Vagina (tissue), 2 donors: Measurements from ENCODE around the gene CENPM. TPM values are rescaled to one million over a fixed set of nuclear protein-coding genes. Genes with fewer than 3 reads are reported as not detected.

ENCODE experiments used
- DNase-seq, 2 donors: peaks; one replicate each; pipeline ENCODE4 v3.0.0-alpha.2; 2017; ENCODE audit errors: extremely low spot score in 2 of 2
- H3K27ac ChIP-seq: fragments of 200-600 bp; sonication (generic); one replicate; pipeline ENCODE4 v1.5.1; 2019
- H3K27me3 ChIP-seq: fragments of 200-600 bp; sonication (generic); one replicate; pipeline ENCODE4 v1.5.1; 2019
- H3K36me3 ChIP-seq, 2 donors: fragments of 200-600 bp; sonication (generic); one replicate each; pipeline ENCODE4 v1.5.1; 2017 to 2019
- H3K4me1 ChIP-seq: fragments of 200-600 bp; sonication (generic); one replicate; pipeline ENCODE4 v1.5.1; 2019
- H3K4me3 ChIP-seq, 2 donors: fragments of 200-600 bp; sonication (generic); 1 replicate in 1 of 2; 2 replicates in 1 of 2; pipeline ENCODE4 v1.5.1; 2016 to 2019
- H3K9me3 ChIP-seq: fragments of 200-600 bp; sonication (generic); one replicate; pipeline ENCODE4 v1.5.1; 2019
- CTCF ChIP-seq, 3 experiments: fragments of 450-650 bp in 2 of 3; fragments of 200-600 bp in 1 of 3; sonication (generic) in 1 of 3; IDR thresholded peaks; one replicate each; pipeline ENCODE4 v1.5.1; 2017 to 2019; ENCODE audit warnings: antibody characterized with exemption in 3 of 3, mild to moderate bottlenecking in 2 of 3, moderate library complexity in 2 of 3
- POLR2A ChIP-seq, 2 donors: fragments of 450-650 bp; IDR thresholded peaks; one replicate each; pipeline ENCODE4 v1.6.1; 2017; ENCODE audit warnings: antibody characterized with exemption in 2 of 2, mild to moderate bottlenecking in 2 of 2, moderate library complexity in 2 of 2
- POLR2AphosphoS5 ChIP-seq, 2 donors: sonication (generic); formaldehyde crosslinking; IDR thresholded peaks; one replicate each; pipeline ENCODE4 v1.9.0; 2017; ENCODE audit warnings: antibody characterized with exemption in 2 of 2, mild to moderate bottlenecking in 2 of 2, low read depth in 1 of 2; ENCODE audit not compliant: insufficient read depth in 1 of 2
- intact Hi-C: fragments of 100-400 bp; cut with DNase I; formaldehyde crosslinking; loops from one replicate; pipeline ENCODE4 v1.15.1; 2023
- total RNA-seq: library from RNA; depleted of rRNA; stranded (reverse); fragments of >200 nt; gene quantifications from one replicate; pipeline ENCODE4 v1.2.3, GENCODE V29; 2016

CENPM gene
- total RNA-seq, 1 donor from 2014 or later: not detected

- Histone ChIP-seq H3K27me3 (peaks cover 25% of the 10 kb centered on the region), H3K4me3 (no peak overlapping the region), H3K36me3 (no peaks in the 10 kb centered on the region), H3K4me1 (peaks cover 24% of the 10 kb centered on the region), H3K9me3 (no peaks in the 10 kb centered on the region), H3K27ac (no peak overlapping the region)
- TF ChIP-seq POLR2A (IDR thresholded peaks at IDR 0.05) (no peak), CTCF (IDR thresholded peaks at IDR 0.05) (no peak), POLR2AphosphoS5 (IDR thresholded peaks at IDR 0.05; ENCODE audit: insufficient read depth in 1 of 2, low read depth in 1 of 2) (no peak)
- no peak for DNase-seq
- intact Hi-C loops: no loop called here
These were observed 30.1 kb downstream of the CENPM start for GRCh38 chr22:41916745-41917358.

- TF ChIP-seq POLR2AphosphoS5 (IDR thresholded peaks at IDR 0.05; ENCODE audit: insufficient read depth in 1 of 2, low read depth in 1 of 2): no peak
- TF ChIP-seq CTCF (IDR thresholded peaks at IDR 0.05): no peak
- no peak for TF ChIP-seq POLR2A (IDR thresholded peaks at IDR 0.05)
- intact Hi-C loops: no loop called here
- Histone ChIP-seq H3K27ac (no peak overlapping the region), H3K27me3 (peaks cover 28% of the 10 kb centered on the region), H3K36me3 (no peaks in the 10 kb centered on the region), H3K4me3 (no peak overlapping the region), H3K9me3 (no peaks in the 10 kb centered on the region), H3K4me1 (peaks cover 30% of the 10 kb centered on the region)
- no peak for DNase-seq
These were observed 31.0 kb downstream of the CENPM start for GRCh38 chr22:41915786-41916493.

- peaks cover 28% of the 10 kb centered on the region for H3K27me3 ChIP-seq
- peaks cover 35% of the 10 kb centered on the region for H3K4me1 ChIP-seq
- DNase-seq: no peak
These were observed 31.7 kb downstream of the CENPM start, which contains the start of gene SHISA8 for GRCh38 chr22:41915035-41915785. Gene SHISA8, minus strand, starts transcription at chr22:41915074. Its CDS starts 407 bp downstream, at chr22:41914667.

GRCh38 chr22:41914611-41915034 is 32.3 kb downstream of the CENPM start:
- Histone ChIP-seq H3K4me1 (peaks cover 35% of the 10 kb centered on the region), H3K4me3 (peak overlapping the region; percentile 31 to 47), H3K9me3 (no peaks in the 10 kb centered on the region), H3K36me3 (no peaks in the 10 kb centered on the region), H3K27ac (no peak overlapping the region), H3K27me3 (peaks cover 28% of the 10 kb centered on the region)
- intact Hi-C loops: no loop called here
- no peak for DNase-seq
- TF ChIP-seq CTCF (IDR thresholded peaks at IDR 0.05) (no peak), POLR2A (IDR thresholded peaks at IDR 0.05) (no peak), POLR2AphosphoS5 (IDR thresholded peaks at IDR 0.05; ENCODE audit: insufficient read depth in 1 of 2, low read depth in 1 of 2) (no peak)

More at GRCh38 chr22:41915035-41915785, 31.7 kb downstream of the CENPM start, which contains the start of gene SHISA8:
- Histone ChIP-seq H3K4me3 (peak within 1 kb of the TSS; percentile 31 to 47), H3K9me3 (no peaks in the 10 kb centered on the region), H3K36me3 (no peaks in the 10 kb centered on the region), H3K27ac (no peak within 1 kb of the TSS)
- intact Hi-C loops: no loop called here
- TF ChIP-seq CTCF (IDR thresholded peaks at IDR 0.05): no peak
- TF ChIP-seq POLR2A (IDR thresholded peaks at IDR 0.05): no peak
- TF ChIP-seq POLR2AphosphoS5 (IDR thresholded peaks at IDR 0.05; ENCODE audit: insufficient read depth in 1 of 2, low read depth in 1 of 2): no peak
